ENCODE data around the gene DACT3.
"Not testable (repeated sequence)": the region's sequence is repeated elsewhere in the genome, so short reads cannot be mapped to it uniquely, and the experiment has no call there.

DACT3 gene

DNA sequence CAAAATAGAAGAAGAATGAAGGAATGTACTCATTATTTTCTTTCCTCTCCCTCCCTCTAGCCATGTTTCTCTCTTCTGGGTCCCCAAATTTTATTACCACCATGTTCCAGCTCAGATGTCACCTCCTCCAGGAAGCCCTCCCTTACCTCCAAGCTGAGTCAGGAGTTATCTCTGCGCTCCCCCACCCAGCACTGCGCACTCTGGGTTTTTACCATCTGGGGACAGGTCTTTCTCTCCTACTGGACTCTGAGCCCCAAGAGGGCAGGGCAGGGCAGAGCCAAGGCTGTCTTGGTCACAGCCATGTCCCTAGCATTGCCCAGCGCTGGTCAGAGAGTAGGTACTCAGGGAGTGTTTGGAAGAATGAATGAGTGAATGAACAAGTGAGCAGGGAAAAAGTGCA, 27.9 kb downstream of the DACT3 start:
- no peak for DNase-seq

DNA sequence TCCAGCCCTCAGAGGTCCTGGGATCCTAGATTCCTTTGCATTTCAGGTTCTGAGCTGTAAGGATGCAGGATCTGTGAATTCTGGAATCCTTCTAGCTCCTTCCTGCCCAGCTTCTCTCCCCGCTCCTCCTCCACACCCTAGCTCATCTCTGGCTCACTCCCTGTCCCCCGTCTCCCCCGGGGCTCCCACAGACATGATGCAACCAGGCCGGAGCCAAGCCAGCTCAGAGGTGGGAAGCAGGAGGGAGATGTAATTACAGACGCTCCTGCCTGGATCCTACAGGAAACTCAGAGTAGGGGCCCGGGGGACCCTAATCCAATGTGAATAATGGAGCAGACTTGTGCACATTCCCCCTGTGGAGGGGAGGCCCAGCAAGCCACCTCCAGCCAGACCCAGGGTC, 29.5 kb downstream of the DACT3 start:
- DNase-seq: no peak

DNA sequence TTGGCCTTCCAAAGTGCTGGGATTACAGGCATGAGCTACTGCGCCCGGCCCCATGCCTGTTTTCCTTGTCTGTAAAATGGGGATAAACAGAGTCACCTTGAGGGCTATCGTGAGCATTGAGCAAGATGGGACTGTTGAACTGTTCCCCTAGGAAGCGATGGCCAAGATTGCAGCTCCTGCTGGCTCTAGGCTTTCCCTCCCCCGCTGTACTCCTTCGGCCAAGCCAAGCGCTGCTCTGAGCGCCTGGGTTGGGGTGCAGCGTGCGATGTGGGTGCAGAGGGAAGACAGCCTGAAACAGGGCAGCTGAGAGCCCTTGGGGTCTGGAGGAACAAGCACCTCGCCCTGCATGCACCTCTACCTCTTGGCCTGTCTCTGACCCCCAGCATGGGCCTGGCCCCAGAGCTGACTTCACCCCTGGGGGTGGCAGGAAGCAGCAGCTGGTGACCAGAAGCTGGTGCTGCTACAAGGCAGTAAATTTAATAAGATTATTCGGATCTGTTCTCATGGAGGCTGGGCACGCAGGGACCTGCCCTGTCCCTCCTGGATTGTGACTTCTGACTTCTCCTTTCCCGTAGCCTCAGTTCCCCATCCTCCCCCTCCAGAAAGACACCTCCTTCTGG, 30.3 kb downstream of the DACT3 start:
- DNase-seq: no peak

DNA sequence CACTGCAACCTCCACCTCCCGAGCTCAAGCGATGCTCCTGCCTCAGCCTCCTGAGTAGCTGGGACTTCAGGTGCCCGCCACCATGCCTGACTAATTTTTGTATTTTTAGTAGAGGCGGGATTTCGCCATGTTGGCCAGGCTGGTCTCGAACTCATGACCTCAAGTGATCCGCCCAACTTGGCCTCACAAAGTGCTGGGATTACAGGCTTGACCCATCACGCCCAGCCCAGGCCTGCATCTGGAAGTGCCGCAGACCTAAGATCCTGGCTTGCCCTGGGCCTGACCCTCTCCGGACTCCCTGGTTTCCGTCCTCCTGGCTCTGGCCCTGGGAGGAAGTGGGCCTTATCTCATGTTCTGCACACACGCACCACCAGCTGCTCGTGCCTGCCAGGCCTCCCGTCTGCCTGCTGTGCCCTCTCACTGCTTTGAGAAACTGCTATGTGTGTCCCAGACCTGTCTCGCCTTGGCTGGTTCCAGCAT, 31.4 kb downstream of the DACT3 start:
- peak; percentile 69 for DNase-seq

DNA sequence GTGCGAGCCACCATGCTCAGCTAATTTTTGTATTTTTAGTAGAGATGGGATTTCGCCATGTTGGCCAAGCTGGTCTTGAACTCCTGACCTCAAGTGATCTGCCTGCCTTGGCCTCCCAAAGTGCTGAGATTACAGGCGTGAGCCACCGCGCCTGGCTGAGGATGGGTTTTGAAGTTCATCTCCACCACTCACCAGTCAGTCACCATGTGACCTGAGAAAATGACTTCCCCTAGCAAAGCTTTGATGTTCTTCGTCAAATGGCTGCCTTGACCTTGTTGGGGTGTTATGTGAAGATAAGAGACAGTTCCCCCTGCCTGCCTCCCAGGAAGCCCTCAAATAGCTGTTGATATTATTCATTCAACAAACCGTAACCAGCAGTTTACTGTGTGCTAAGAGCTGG, 32.0 kb downstream of the DACT3 start:
- DNase-seq: not testable (repeated sequence)

DNA sequence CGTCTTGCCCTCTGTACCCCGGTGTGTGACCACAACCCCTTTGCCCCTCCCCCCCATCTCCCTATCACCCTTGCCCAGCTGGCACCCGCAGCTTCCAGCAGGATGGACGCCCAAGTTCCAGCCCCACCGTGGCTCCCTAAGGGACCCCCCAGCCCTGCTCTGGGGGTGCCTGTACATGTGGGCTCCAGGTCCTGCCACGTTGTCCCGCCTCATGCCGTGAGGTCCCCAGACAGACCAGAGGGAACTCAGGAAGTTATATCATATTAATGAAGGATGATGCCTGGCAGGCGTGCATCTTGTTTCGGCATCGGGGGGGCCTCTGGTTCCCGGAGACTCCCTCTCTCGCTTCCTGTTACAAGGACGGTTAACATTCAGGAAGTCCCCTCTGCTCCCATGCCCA, 34.5 kb downstream of the DACT3 start:
- no peak for DNase-seq

DNA sequence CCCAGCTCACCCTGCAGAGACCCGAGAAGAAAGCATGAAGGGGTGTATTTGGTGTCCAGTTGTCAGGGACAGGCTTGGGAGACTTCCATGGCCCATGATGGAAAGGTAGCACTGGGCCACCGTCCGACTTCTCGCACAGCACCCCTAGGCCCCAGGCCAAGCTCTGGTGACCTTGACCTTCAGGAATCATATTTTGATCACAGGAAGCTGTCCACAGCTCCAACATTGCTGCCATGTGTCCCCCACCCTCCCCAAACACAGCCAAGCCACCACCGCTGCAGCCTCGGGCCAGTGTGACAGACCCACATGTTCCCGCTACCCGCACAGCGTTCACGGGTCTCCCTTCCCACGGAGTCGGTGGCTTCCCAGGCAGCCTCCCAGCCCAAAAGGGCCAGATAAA, 35.3 kb downstream of the DACT3 start:
- no peak for DNase-seq

DNA sequence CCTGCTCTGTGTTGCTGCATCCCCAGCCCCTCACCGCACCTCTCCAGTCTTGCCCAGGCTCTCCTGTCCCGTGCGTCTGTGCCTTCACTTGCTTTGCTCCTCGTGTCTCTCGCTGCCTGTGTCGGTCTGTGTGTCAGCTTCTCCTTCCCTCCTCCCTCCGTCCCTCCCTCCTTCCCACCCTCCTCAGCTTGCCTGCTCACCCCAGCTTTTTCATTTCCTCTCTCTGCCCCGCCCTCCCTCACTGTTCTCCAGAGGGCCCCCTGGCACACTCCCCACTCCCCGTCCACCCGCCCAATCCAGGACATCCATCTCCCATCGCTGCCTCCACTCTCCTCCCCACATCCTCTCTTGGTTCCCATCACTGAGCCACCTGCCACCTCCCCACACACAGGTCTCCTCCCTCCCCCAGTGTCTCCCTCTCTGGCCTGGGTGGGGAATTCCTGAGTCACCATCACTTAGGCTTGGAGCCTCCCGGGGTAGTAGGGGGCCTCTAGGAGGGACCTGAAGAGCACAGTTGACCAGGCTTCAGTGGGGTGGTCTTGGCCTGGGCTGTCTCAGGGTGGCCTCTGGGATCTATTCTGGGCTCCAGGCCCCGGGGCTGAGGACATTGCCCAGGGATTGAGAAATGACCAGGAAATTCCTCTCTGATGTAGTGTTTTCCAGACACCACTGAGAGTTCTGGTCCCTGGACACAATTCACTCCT, 35.9 kb downstream of the DACT3 start, which contains the start of gene PTGIR:
Gene PTGIR (minus strand): TSS at position 132 of the 704 bp plus-strand sequence. CDS start 864 bp downstream, outside the sequence.
- DNase-seq: no peak

DNA sequence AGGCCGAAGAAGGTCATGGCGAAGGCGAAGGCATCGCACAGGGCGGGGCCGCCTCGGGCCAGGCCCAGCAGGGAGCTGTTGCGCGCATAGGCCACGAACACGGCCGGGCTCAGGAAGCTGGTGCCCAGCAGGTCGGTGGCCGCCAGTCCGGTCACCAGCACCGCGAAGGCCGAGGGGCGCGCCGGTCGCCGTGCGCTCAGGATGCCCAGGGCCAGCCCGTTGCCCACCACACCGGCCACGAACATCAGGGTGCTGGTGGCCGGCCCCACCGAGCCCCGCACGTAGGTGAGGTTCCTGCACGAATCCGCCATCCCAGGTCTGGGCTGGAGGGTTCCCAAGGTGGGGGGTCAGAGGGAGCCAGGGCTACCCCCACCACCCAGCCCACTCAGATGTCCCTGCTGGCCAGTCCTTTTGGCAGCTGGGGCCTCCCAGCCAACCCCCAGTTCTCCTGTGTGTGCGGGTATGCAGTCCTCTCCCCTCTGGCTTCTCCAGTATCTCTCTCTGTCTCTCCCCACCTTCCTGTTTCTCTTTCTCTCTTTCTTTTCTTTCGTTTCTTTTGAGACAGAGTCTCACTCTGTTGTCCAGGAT, 37.0 kb downstream of the DACT3 start:
- no peak for DNase-seq

DNA sequence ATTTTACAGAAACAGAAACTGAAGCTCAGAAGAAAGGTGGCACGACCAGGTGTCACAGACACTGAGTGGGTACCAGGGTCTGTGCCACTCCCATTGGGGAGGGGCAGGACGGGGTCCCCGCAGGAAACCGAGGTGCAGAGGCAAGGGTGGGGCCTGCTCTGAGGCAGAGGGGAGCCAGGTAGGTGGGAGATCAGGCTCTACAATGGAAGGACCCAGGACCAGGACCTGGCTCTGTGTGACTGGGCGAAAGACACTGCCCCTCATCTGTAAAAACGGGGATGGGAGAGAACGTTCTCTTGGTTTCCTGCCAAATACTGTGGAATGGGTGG, 38.9 kb downstream of the DACT3 start:
- DNase-seq: no peak

DNA sequence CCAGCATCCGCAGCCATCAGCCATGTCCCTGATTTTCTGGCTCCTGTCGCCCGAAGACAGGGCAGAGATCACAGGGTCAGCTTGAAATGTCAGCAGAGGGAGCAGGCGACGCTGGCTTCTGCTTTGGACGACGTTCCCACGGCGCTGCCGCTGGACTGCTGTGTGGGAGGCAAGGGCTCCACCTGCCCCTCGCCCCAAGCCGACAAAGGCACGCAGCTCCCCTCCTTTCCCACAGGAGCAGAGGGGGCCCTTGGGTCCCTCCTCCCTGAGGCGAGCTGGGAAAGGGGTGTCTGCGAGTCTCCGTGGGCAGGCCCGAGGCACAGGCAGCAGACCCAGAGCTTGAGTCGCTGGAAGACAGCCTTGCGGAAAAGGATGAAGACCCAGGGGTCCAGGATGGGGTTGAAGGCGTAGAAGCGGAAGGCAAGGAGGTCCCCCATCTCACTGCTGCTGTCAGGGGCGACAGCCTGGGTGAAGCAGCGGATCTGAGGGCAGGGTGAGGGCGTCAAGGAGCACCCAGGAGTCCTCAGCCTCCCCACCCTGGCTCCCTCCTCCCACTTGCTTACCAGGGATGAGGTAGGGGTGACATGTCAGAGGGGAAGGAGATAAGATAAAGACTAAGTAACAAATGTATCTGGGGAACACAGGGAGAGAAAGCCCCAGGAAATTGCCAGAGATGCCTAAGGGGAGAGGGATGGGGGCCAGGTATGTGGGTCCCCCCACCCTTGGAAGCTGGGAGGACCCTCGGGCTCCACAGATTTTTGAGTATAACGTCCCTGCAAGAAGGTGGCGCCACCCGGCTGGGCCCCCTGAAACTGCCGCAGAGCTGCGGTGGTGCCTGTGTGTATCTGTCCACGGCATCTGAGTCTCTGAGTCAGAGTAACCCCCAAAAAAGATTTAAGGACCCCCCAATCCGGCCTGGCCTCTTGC, 39.5 kb downstream of the DACT3 start:
- no peak for DNase-seq

DNA sequence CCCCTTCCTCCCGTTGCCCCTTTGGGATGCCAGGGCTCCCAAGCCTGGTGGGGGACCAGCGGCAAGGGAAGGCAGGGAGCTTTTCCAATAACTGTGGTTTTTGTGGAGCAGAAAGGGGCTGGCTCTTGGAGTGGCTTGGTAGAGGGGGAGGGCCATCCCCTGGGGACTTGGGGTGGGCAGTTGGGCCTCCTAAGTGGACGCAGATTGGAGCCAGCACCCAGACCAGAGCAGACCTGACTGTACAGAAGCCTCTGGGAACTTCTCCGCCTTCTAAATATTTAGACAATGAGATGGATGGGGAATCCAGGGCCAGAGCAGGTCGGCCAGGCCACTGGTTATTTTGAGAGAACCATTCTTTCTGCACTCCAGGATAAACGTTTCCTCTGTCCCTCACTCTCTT, 40.3 kb downstream of the DACT3 start:
- DNase-seq: no peak

DNA sequence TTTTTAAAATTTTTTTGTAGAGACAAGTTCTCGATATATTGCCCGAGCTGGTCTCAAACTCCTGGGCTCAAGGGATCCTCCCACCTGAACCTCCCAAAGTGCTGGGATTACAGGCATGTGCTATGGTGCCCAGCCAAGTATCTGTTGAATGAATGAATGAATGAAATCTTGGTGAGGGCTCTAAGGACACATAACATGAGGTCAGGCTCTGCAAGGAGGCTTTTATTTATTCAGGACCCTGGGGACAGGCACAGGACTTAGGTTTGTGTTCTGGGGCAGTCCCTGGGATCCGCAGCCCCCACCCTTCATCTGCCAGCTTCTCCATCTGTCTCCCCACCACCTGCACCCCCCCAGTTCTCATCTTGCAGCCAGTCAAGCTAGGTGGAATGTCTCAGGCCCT, 40.7 kb downstream of the DACT3 start:
- DNase-seq: no peak

DNA sequence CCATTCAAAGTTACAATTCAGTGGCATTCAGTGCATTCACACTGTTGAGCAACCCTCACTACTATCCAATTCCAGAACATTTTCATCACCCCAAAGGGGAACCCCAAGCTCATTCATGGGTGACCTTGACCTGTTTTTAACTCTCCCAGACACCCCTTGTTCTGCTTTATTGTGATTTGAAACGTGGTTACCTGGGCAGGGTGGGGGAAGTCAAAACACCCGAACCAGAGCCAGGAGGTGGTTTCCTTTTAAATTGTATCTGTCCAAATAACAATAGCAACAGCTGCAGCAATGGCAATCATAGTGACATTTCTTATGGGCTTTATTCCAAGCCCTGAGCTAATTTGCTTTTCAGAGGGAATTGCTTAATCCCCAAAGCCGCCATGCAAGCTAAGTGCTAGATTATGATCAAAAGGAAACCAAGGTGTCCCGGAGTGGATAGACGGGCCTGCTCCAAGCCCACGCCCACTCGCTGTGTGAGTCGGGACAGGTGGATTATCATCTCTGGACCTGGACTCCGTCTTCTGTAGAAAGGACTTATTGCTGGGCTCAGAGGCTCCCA, 42.2 kb downstream of the DACT3 start:
- DNase-seq: peak; percentile 51

DNA sequence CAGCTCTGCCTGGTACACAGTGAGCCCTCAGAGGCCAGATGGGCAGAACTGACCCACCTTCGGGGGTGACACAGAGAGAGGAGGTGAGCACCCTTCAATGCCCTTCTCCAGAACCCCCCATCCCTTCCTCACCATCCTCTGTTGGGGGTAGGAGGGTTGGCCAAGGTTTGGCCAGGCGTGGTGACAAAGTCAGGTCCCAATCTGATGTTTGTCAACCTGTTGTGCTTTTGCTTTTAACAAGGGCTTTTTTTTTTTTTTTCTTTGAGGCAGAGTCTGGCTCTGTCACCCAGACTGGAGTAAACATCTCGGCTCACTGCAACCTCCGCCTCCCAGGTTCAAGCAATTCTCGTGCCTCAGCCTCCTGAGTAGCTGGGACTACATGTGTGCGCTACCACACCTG, 43.4 kb downstream of the DACT3 start:
- DNase-seq: no peak

DNA sequence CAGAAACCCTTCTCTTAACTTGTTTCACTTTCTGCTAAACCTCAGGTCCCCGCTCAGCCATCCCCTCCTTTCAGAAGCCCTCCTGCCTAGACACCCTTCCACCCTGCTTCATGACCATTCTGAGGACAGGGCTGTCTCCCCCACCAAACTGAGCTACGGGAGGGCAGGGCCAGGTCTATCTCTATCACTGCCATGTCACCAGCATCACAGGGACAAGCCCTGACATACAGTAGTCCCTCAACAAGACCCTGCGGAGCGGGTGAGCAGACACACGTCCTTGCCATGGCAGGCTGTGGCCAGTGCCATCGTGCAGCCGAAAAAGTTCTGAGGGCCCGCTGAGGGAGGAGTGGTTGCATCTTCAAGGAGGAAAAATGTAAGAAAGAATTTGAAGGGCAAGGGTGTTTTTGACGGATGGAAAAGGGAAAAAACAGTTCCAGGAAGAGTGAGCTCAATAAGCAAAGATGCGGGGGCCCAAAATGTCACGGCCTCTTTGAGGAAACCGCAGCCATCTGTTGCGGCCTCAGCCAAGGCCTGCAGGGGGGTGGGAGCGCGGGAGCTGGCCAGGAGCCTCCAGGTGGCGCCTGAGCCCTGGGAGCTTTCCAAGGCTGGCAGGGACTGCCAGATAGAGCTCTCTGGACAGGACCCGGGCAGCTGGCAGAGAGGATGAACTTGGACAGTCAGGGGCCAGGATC, 44.2 kb downstream of the DACT3 start:
- peak; percentile 40 for DNase-seq

DNA sequence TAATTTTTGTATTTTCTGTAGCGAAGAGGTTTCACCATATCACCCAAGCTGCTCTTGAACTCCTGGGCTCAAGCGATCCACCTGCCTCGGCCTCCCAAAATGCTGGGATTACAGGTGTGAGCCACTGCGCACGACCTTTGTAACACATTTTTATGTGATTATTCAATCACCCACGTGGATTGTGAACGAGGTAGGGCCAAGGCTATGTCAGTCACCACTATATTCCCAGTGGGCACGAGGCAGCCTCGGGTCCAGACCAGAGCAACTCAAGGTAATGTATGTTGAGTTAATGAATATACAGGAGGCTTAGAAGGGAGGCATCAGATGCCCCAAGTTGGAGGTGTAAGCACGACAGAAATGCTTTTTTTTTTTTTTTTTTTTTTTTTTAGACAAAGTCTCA, 45.0 kb downstream of the DACT3 start:
- no peak for DNase-seq

DNA sequence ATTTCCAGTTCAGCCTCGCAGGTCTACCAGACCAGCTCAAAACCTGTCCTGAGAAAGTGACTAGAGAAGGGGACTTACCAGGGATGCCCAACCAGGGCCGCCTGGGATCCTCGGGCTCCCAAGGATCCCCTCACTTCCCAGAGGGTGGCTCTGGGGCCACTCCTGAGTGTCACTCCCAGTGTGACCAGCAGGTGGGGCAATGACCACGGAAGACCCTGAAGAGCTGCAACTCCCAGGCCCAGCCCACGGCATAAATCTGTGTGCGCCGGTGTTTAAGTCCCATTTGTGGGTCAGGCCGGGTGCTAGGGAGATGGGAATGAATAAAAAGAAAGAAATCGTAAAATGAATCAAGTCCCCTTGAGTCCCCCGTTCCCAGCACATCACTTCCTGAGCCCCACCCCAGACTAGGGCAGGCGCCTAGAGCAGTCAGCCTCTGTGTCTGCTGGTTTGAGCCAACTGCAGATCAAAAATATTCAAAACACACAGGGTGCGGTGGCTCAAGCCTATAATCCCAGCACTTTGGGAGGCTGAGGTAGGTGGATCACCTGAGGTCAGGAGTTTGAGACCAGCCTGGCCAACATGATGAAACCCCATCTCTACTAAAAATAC, 46.8 kb downstream of the DACT3 start:
- peak; percentile 2 for DNase-seq

DNA sequence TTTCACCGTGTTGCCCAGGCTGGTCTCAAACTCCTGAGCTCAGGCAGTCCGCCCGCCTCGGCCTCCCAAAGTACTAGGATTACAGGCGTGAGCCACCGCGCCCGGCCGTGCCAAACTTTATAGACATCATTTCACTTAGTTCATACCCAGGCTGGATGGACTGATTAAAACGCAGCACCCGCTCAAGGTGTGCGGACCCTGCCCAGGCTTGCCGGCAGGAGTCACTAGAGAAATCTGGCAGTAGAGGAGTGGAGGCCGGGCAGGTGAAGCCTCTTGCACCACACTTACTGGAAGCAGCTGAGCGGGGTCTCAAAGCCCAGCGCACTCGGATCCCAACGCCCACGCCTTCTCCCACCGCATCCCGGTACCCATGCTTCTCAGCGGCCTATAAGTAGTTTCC, 47.5 kb downstream of the DACT3 start:
- no peak for DNase-seq

DNA sequence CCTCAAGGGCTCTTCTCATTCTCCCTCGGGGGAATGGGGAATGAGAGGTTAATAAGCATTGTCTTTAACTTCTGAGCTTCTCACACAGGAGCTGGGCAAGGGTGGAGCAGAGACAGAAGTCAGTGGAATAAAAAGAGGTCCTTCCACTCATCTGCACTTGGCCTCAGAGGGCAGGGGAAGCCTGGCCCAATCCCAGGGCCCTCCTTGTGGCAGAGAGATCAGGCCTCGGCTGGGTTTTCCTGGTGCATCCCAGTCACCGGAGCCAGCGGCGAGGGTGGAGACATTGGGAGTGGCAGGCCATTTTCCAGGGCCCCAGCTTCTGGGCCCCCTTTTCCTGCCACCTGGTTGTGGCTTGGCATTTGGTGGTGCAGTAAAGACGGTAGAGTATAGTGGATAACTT, 49.2 kb downstream of the DACT3 start:
- DNase-seq: no peak

DNA sequence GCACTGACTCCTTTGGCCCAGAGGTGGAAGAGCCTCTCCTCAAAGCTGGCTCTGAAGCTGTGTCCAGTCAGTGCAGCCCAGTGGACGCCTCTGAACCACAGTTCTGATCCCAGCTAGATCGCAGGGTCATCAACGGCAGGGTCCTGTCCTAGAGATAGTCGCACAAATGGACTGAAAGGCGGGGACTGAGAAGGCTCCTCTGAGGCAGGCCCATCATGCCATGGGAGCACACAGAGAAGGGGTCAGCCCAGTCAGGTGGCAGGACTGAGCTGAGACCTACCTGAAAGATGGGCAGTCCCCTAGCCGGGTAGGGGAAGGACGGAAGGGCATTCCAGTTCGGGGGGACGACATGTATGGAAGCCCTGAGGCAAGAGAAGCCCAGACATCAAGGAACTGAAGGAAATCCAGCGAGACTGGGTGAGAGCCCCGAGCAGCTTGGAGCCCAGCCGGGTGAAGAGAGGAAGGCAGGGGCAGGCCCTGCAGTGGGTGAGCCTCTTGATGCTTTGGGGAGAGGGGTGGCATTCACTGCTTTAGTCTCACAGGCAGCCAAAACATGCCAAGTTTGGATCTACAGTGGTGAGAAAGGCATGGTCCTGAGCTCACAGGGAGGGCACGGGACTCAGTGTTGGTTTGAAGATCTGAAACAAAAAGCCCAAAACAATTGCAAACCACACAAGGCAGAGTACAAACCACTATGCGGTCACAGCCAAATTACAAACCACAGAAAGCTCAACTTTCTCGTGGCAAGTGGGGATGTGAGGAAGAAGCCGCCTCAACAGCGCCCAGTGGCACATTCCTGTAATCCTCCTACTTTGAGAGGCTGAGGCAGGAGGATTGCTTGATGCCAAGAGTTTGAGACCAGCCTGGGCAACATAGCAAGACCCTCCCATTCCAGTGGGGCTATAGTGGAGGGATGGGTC, 49.9 kb downstream of the DACT3 start:
- DNase-seq: peak; percentile 18
